ENCODE results near the gene THPO.

The THPO gene

DNA sequence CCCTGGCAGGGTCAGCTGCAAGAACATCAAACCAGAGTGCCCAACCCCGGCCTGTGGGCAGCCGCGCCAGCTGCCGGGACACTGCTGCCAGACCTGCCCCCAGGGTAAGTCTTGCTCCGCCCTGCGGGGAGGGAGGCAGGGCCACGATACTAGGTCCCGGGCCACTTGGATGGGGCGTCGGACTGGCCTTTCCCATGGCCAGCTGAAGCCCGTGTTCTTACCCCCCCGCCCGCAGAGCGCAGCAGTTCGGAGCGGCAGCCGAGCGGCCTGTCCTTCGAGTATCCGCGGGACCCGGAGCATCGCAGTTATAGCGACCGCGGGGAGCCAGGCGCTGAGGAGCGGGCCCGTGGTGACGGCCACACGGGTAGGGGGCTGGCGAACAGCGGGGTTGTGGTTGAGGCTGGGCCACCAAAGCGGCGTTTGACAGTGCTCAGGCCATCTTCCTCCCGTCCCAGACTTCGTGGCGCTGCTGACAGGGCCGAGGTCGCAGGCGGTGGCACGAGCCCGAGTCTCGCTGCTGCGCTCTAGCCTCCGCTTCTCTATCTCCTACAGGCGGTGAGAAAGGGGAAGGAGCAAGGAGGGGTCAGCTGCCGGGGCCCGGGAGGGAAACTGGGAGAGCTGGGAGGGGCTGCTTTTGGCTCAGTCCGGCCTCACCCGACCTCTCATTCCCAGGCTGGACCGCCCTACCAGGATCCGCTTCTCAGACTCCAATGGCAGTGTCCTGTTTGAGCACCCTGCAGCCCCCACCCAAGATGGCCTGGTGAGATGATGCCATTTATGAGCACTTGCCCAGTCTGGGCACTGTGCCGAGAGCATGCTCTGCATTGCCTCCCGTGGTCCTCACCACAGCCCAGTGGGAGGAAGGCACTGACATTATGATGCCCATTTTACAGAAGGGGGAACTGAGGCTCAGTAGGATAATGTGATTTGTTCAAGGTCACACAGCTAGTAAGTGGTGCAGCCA, 3.5 kb upstream of the THPO start:
- TF ChIP-seq CTCF (IDR thresholded peaks at IDR 0.05; ENCODE audit: control insufficient read depth, insufficient read depth, low read depth, low read length, missing control alignments), result no peak
- no peak for DNase-seq (ENCODE audit: low read depth)
- H3K4me3 ChIP-seq (ENCODE audit: control insufficient read depth, low read depth, low read length), result no peak overlapping the region

DNA sequence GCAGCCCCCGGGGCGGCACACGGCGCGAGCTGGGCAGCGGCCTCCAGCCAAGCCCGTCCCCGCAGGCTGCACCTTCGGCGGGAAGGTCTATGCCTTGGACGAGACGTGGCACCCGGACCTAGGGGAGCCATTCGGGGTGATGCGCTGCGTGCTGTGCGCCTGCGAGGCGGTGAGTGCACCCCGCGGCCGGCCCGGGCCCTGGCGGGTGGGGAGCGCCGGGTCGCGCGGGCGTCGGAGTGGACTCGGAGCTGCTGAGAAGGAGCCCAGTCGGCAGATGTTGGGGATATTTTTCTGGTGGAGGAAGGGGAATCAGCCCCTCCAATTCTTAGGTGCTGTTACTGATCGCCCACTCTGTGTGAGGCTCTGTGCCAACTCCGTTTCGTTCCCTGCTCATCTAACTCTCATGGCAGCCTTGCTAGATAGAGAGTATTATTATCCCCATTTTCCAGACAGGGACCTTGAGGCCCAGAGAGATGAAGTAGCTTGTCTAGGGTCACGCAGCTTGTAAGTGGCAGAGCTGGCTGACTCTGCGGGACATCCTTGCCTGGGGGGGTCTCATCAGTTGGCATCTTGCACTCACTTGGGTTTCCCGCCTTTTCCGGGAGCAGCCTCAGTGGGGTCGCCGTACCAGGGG, 2.7 kb upstream of the THPO start:
- no peak for DNase-seq (ENCODE audit: low read depth)
- H3K4me3 ChIP-seq (ENCODE audit: control insufficient read depth, low read depth, low read length), result no peak overlapping the region
- TF ChIP-seq CTCF (IDR thresholded peaks at IDR 0.05; ENCODE audit: control insufficient read depth, insufficient read depth, low read depth, low read length, missing control alignments), result no peak

DNA sequence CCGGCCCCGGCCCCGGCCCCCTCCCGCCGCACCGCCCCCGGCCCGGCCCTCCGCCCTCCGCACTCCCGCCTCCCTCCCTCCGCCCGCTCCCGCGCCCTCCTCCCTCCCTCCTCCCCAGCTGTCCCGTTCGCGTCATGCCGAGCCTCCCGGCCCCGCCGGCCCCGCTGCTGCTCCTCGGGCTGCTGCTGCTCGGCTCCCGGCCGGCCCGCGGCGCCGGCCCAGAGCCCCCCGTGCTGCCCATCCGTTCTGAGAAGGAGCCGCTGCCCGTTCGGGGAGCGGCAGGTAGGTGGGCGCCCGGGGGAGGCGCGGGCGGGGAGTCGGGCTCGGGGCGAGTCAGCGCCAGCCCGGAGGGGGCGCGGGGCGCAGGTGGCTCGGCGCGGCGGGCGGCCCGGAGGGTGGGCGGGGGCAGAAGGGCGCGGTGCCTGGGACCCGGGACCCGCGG, 2.2 kb upstream of the THPO start:
- no peak for TF ChIP-seq CTCF (IDR thresholded peaks at IDR 0.05; ENCODE audit: control insufficient read depth, insufficient read depth, low read depth, low read length, missing control alignments)
- peak overlapping the region; percentile 9; the same call in 1 of the 2 replicates for H3K4me3 ChIP-seq (ENCODE audit: control insufficient read depth, low read depth, low read length)
- DNase-seq (ENCODE audit: low read depth), result no peak

DNA sequence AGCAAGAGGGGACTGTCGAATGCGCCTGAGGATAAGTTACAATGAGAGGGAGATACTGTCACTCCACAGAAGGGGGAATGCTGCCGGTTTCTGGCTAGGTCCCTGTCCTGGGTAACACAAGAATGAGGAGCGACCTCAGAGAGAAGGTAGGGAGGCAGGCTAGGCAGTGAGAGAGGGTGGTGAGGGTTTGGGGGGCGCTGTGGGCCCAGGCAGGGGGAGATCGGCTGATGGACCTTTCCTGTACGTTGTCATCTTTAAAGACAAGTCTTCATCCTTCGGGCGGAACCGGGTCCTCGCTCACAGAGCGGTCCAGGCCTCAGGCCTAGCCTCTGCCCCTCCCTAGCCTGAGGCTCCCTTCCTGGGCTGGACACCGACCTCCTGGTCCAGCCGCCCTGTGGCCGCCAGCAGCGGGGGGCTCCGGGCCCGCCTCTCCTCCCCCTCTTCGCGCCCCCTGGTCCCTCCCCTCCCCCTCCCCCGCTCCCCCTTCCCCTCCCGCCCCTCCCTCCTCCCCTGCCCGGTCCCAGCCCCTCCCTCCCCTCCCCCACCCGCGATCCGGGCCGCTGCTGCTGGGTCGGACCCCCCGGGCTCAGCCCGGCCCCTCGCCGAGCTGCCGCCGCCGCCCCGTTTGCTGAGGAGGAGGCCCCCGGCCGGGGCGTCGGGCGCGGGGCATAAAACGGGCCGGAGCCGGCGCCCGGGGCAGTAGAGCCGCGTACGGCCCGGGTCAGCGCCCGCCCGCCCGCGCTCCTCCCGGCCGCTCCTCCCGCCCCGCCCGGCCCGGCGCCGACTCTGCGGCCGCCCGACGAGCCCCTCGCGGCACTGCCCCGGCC, 1.6 kb upstream of the THPO start, which contains the start of gene CHRD:
Gene CHRD (plus strand): TSS at position 697 of the 827 bp plus-strand sequence. CDS start 265 bp downstream, outside the sequence.
- peak within 1 kb of the TSS; percentile 9; the same call in 1 of the 2 replicates for H3K4me3 ChIP-seq (ENCODE audit: control insufficient read depth, low read depth, low read length)
- no peak for DNase-seq (ENCODE audit: low read depth)

GRCh38 chr3:184378651-184379357, 797 bp upstream of the THPO start:
- DNase-seq (ENCODE audit: low read depth), result no peak
- TF ChIP-seq CTCF (IDR thresholded peaks at IDR 0.05; ENCODE audit: control insufficient read depth, insufficient read depth, low read depth, low read length, missing control alignments), result no peak
- no peak overlapping the region for H3K4me3 ChIP-seq (ENCODE audit: control insufficient read depth, low read depth, low read length)

More for the DNA sequence above, 1.6 kb upstream of the THPO start, which contains the start of gene CHRD:
- TF ChIP-seq CTCF (IDR thresholded peaks at IDR 0.05; ENCODE audit: control insufficient read depth, insufficient read depth, low read depth, low read length, missing control alignments), result no peak

Data from AG09309 (cell line).